Gastrocnemius medialis (tissue), 4 donors: Measurements from ENCODE around the gene SYT15.
"Not testable (repeated sequence)": the region's sequence is repeated elsewhere in the genome, so short reads cannot be mapped to it uniquely, and the experiment has no call there.

ENCODE experiments used
- POLR2A ChIP-seq, 2 donors: fragments of 450-650 bp; IDR thresholded peaks; one replicate each; pipeline ENCODE4 v1.6.1; 2017; ENCODE audit warnings: antibody characterized with exemption in 2 of 2, mild to moderate bottlenecking in 2 of 2, moderate library complexity in 2 of 2
- TF ChIP-seq, protein P1 (sequence below), 5 experiments: fragments of 450-650 bp in 3 of 5; fragments of 200-600 bp in 2 of 5; sonication (generic) in 2 of 5; IDR thresholded peaks in 4 of 5; conservative IDR thresholded peaks in 1 of 5; 1 replicate in 4 of 5; 2 replicates in 1 of 5; pipeline ENCODE4 v1.5.1; 2016 to 2019; ENCODE audit warnings: antibody characterized with exemption in 5 of 5, mild to moderate bottlenecking in 3 of 5, moderate library complexity in 3 of 5

DNA sequence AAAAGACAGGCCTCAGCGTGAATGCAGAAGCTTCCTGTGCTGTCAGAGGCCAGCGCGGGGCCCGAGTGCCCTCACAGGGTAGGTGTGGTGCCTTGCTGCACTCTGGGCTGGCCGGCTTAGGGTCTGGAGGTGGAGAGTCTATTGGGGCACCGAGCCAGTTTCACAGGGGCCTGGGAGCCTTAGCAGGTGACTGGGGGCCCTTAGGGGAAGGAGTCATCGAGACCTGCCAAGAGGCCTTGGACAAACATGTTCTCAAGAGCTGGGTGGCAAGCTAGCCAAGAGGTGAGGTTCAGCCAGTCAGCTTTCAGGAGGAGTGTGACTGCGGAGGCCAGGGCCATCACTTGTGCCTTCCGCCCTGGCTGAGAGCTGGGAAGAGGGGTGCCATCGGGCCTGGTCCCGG is 3.6 kb downstream of the SYT15 start:
- TF ChIP-seq, protein P1, sequence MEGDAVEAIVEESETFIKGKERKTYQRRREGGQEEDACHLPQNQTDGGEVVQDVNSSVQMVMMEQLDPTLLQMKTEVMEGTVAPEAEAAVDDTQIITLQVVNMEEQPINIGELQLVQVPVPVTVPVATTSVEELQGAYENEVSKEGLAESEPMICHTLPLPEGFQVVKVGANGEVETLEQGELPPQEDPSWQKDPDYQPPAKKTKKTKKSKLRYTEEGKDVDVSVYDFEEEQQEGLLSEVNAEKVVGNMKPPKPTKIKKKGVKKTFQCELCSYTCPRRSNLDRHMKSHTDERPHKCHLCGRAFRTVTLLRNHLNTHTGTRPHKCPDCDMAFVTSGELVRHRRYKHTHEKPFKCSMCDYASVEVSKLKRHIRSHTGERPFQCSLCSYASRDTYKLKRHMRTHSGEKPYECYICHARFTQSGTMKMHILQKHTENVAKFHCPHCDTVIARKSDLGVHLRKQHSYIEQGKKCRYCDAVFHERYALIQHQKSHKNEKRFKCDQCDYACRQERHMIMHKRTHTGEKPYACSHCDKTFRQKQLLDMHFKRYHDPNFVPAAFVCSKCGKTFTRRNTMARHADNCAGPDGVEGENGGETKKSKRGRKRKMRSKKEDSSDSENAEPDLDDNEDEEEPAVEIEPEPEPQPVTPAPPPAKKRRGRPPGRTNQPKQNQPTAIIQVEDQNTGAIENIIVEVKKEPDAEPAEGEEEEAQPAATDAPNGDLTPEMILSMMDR (IDR thresholded peaks at IDR 0.05 in 4 of 5, conservative IDR thresholded peaks at IDR 0.05 in 1 of 5), result not testable (repeated sequence)
- TF ChIP-seq POLR2A (IDR thresholded peaks at IDR 0.05), result not testable (repeated sequence)
